ENCODE results near the gene LCP2. TPM values are rescaled to one million over a fixed set of nuclear protein-coding genes. Genes with fewer than 3 reads are reported as not detected.

LCP2 gene
- total RNA-seq (not detected in 2 replicates), polyA plus RNA-seq (not detected in 2 replicates)

- H3K4me1 ChIP-seq (ENCODE audit: low read depth), result peaks cover 2% of the 10 kb centered on the region
- no peak within 1 kb of the TSS for H3K27ac ChIP-seq
- no peaks in the 10 kb centered on the region for H3K9me3 ChIP-seq (ENCODE audit: low read depth)
- no peak for DNase-seq (ENCODE audit: low read depth in 1 of 2, low spot score in 1 of 2)
- TF ChIP-seq CTCF (IDR thresholded peaks at IDR 0.05; ENCODE audit: low read depth, low read length), result no peak
- H3K36me3 ChIP-seq, result no peaks in the 10 kb centered on the region
- no peak within 1 kb of the TSS for H3K4me3 ChIP-seq
- no peaks in the 10 kb centered on the region for H3K27me3 ChIP-seq
Measured at GRCh38 chr5:170297589-170298462, at the start of gene LCP2. Gene LCP2 (minus strand): TSS chr5:170297777. CDS start chr5:170297611, 166 bp downstream.

- Histone ChIP-seq H3K4me1 (ENCODE audit: low read depth) (no peaks in the 10 kb centered on the region), H3K9me3 (ENCODE audit: low read depth) (no peaks in the 10 kb centered on the region), H3K27ac (no peak overlapping the region), H3K27me3 (no peaks in the 10 kb centered on the region), H3K36me3 (no peaks in the 10 kb centered on the region), H3K4me3 (no peak overlapping the region)
- no peak for DNase-seq (ENCODE audit: low read depth in 1 of 2, low spot score in 1 of 2)
- TF ChIP-seq CTCF (IDR thresholded peaks at IDR 0.05; ENCODE audit: low read depth, low read length), result no peak
Measured at GRCh38 chr5:170347022-170347567, 49.5 kb upstream of the LCP2 start.

- Histone ChIP-seq H3K4me1 (ENCODE audit: low read depth) (no peaks in the 10 kb centered on the region), H3K9me3 (ENCODE audit: low read depth) (no peaks in the 10 kb centered on the region), H3K27me3 (no peaks in the 10 kb centered on the region), H3K36me3 (no peaks in the 10 kb centered on the region), H3K4me3 (no peak overlapping the region), H3K27ac (no peak overlapping the region)
- no peak for TF ChIP-seq CTCF (IDR thresholded peaks at IDR 0.05; ENCODE audit: low read depth, low read length)
- no peak for DNase-seq (ENCODE audit: low read depth in 1 of 2, low spot score in 1 of 2)
Measured at GRCh38 chr5:170345971-170346370, 48.4 kb upstream of the LCP2 start.

- DNase-seq (ENCODE audit: low read depth in 1 of 2, low spot score in 1 of 2), result no peak
- Histone ChIP-seq H3K9me3 (ENCODE audit: low read depth) (no peaks in the 10 kb centered on the region), H3K36me3 (no peaks in the 10 kb centered on the region), H3K4me3 (no peak overlapping the region), H3K27ac (no peak overlapping the region), H3K27me3 (no peaks in the 10 kb centered on the region), H3K4me1 (ENCODE audit: low read depth) (peaks cover 3% of the 10 kb centered on the region)
- no peak for TF ChIP-seq CTCF (IDR thresholded peaks at IDR 0.05; ENCODE audit: low read depth, low read length)
Measured at GRCh38 chr5:170343177-170343576, 45.6 kb upstream of the LCP2 start.

- no peaks in the 10 kb centered on the region for H3K27me3 ChIP-seq
Measured at GRCh38 chr5:170342153-170342725, 44.7 kb upstream of the LCP2 start.

More at GRCh38 chr5:170342153-170342725, 44.7 kb upstream of the LCP2 start:
- Histone ChIP-seq H3K4me1 (ENCODE audit: low read depth) (peaks cover 3% of the 10 kb centered on the region), H3K27ac (no peak overlapping the region), H3K4me3 (no peak overlapping the region), H3K36me3 (no peaks in the 10 kb centered on the region), H3K9me3 (ENCODE audit: low read depth) (no peaks in the 10 kb centered on the region)
- DNase-seq (ENCODE audit: low read depth in 1 of 2, low spot score in 1 of 2), result no peak
- TF ChIP-seq CTCF (IDR thresholded peaks at IDR 0.05; ENCODE audit: low read depth, low read length), result no peak

All from cardiac muscle cell (in vitro differentiated cells and primary cell).